K562 (cell line): ENCODE results near the gene TBCC. TPM values are rescaled to one million over a fixed set of nuclear protein-coding genes. Genes with fewer than 3 reads are reported as not detected.

ENCODE experiments used
- ADNP ChIP-seq: fragments of 200-800 bp; sonication (Bioruptor generic); IDR thresholded peaks from 2 replicates; pipeline ENCODE4 v1.6.1; 2016; ENCODE audit warnings: missing genetic modification characterization, missing compliant biosample characterization
- HOMEZ ChIP-seq: fragments of 250-450 bp; sonication (Bioruptor Pico); IDR thresholded peaks from 2 replicates; pipeline ENCODE4 v1.4.0; 2020; ENCODE audit warnings: mild to moderate bottlenecking, moderate library complexity
- NR0B1 ChIP-seq: fragments of 450-650 bp; IDR thresholded peaks from one replicate; pipeline ENCODE4 v1.6.1; 2018; ENCODE audit warnings: mild to moderate bottlenecking, moderate library complexity; ENCODE audit not compliant: partially characterized antibody
- PHF20 ChIP-seq: fragments of 450-650 bp; IDR thresholded peaks from 2 replicates; pipeline ENCODE4 v1.6.1; 2018; ENCODE audit not compliant: partially characterized antibody
- TBL1XR1 ChIP-seq, 2 experiments: IDR thresholded peaks; 2 replicates each; pipeline ENCODE4 v1.6.1; 2012; ENCODE audit warnings: improper control_type of control experiment in 2 of 2, low read length in 2 of 2, mild to moderate bottlenecking in 1 of 2
- TCFL5 ChIP-seq: fragments of 250-450 bp; sonication (Bioruptor Pico); conservative IDR thresholded peaks from 2 replicates; pipeline ENCODE4 v1.6.1; 2021; ENCODE audit warnings: mild to moderate bottlenecking, moderate library complexity, matching md5 sums
- ZNF280B ChIP-seq: fragments of 250-450 bp; sonication (Bioruptor Pico); IDR thresholded peaks from 2 replicates; pipeline ENCODE4 v1.5.1; 2021; ENCODE audit warnings: mild to moderate bottlenecking
- polyA plus RNA-seq, 8 experiments: library from polyadenylated mRNA; depleted of rRNA in 4 of 8; stranded (reverse) in 5 of 8; unstranded in 3 of 8; fragments of >200 nt; fragmentation: Nextera tagmentation in 2 of 8; fragmentation: Illumina TruSeq in 1 of 8; extraction: Ambion mirVana in 2 of 8; extraction: Trizol in 1 of 8; gene quantifications; 2 replicates each; pipeline versions ENCODE4 v1.2.1 to v1.2.3, GENCODE V29; 2011 to 2014; ENCODE audit warnings: inconsistent platforms in 1 of 8, missing spikeins in 1 of 8
- total RNA-seq, 7 experiments: library from RNA; depleted of rRNA in 6 of 7; stranded (reverse); fragments of >200 nt in 6 of 7; fragmentation: Illumina TruSeq in 2 of 7; extraction: Trizol in 2 of 7; gene quantifications; 2 replicates each; pipeline versions ENCODE4 v1.2.1 to v1.2.3, GENCODE V29; 2011 to 2021; ENCODE audit warnings: low replicate concordance in 1 of 7

Gene TBCC
- total and polyA plus RNA-seq, 9 of the 15 experiments (the other 6 are each of a cell fraction or from before 2014, with no cell fraction given): 2.8 to 34.1 (median 23.3) TPM

- TF ChIP-seq TBL1XR1 (IDR thresholded peaks at IDR 0.05; ENCODE audit: low read length in 2 of 2) (no peak), ADNP (peak; percentile 54; the same call in 1 of the 2 replicates), NR0B1 (no peak), PHF20 (no peak), TCFL5 (no peak), HOMEZ (CRISPR knock-in tag) (no peak), ZNF280B (no peak)
- TF ChIP-seq, all 486 proteins: peak for 9
These were observed 31.4 kb upstream of the TBCC start (continued) for GRCh38 chr6:42777126-42777822.
